ENCODE measurements around the gene TMEM150C. TPM values are rescaled to one million over a fixed set of nuclear protein-coding genes. Genes with fewer than 3 reads are reported as not detected.

TMEM150C gene
- total and polyA plus RNA-seq, 7 donors: 1.2 to 25.7 (median 11.2) TPM

DNA sequence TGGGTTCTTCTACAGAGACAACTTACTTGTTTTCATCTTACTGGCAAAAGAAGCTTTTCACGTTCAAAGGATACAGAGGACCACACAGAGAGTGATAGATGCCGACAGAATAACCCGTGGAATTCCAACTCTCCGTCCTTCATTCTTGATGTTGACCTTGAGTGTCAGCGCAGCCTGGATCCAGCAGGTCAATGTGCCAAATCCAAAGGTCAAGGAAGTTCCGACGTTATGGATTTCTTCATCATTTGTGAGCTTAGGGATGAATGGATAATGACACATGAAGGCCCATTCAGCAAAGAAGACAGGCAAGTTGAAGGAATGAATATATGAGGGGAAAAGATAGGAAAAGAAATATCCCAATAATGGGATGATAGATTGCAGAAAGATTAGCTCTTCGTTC is 71.8 kb downstream of the TMEM150C start:
- Histone ChIP-seq H3K27me3 (no peaks in the 10 kb centered on the region), H3K4me3 (no peak overlapping the region), H3K9me3 (no peaks in the 10 kb centered on the region), H3K4me1 (no peaks in the 10 kb centered on the region), H3K27ac (no peak overlapping the region), H3K36me3 (no peaks in the 10 kb centered on the region)
- TF ChIP-seq CTCF (IDR thresholded peaks at IDR 0.05) (no peak), EP300 (IDR thresholded peaks at IDR 0.05) (no peak), POLR2AphosphoS5 (IDR thresholded peaks at IDR 0.05) (no peak), POLR2A (IDR thresholded peaks at IDR 0.05) (no peak)
- 72 to 76% methylated on average over 8 of the region's 8 CpGs for WGBS, 2 donors
- no peak for DNase-seq
- intact Hi-C loops (cut with DNase I): no loop called here

DNA sequence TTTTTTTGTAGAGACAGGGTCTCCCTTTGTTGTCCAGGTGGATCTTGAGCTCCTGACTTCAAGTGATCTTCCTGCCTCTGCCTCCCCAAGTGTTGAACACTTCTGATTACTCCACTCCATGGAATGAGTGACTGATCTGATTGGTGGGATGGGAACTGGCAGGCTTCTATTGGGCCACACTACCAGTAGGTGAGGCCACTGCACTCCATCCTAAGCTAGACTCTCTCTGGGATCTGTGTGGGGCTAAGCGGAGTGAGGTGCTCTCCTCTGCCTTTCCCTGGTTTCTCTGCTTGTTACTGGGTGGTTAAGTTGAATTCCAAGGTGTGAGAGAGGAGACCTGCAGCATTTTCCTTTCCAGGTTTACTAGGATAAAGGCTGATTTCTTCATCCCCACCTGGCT is 72.7 kb downstream of the TMEM150C start:
- H3K4me1 ChIP-seq: no peaks in the 10 kb centered on the region
- no peak for DNase-seq
- no peaks in the 10 kb centered on the region for H3K36me3 ChIP-seq
- H3K27me3 ChIP-seq: no peaks in the 10 kb centered on the region
- WGBS, 2 donors: 91 to 97% methylated on average over 1 of the region's 1 CpG
- no peak overlapping the region for H3K27ac ChIP-seq
- intact Hi-C loops (cut with DNase I): no loop called here
- H3K9me3 ChIP-seq: no peaks in the 10 kb centered on the region
- TF ChIP-seq POLR2A (IDR thresholded peaks at IDR 0.05) (no peak), POLR2AphosphoS5 (IDR thresholded peaks at IDR 0.05) (no peak), EP300 (IDR thresholded peaks at IDR 0.05) (no peak), CTCF (IDR thresholded peaks at IDR 0.05) (no peak)
- no peak overlapping the region for H3K4me3 ChIP-seq

GRCh38 chr4:82484996-82485783 is 76.6 kb downstream of the TMEM150C start:
- no peak overlapping the region for H3K4me3 ChIP-seq
- H3K36me3 ChIP-seq: no peaks in the 10 kb centered on the region
- intact Hi-C loops (cut with DNase I): no loop called here
- TF ChIP-seq POLR2A (IDR thresholded peaks at IDR 0.05) (no peak), CTCF (IDR thresholded peaks at IDR 0.05) (no peak), EP300 (IDR thresholded peaks at IDR 0.05) (no peak), POLR2AphosphoS5 (IDR thresholded peaks at IDR 0.05) (no peak)
- no peaks in the 10 kb centered on the region for H3K27me3 ChIP-seq
- DNase-seq: no peak
- no peaks in the 10 kb centered on the region for H3K9me3 ChIP-seq
- H3K27ac ChIP-seq: no peak overlapping the region
- no peaks in the 10 kb centered on the region for H3K4me1 ChIP-seq
- 74 to 86% methylated on average over 14 of the region's 14 CpGs for WGBS, 2 donors

DNA sequence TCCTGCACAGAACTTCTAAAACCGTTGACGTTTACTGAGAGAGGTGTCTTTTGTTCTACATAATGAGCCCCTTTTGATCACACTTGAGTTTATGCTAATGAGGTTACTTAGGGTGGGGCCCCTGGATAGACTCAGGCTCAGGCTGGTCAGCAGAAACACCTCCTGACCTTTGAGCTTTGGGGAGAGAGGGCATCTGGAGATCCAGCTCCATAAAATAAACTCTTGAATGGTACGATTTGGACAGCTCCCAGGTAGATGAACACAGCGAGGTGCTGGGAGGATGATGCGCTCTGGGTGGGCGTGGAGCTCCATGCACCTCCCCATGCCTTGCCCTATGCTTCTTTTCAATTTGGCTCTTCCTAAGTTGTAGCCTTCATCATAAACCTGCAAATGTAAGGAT is 79.4 kb downstream of the TMEM150C start:
- H3K27me3 ChIP-seq: no peaks in the 10 kb centered on the region
- intact Hi-C loops (cut with DNase I): no loop called here
- H3K4me3 ChIP-seq: no peak overlapping the region
- no peaks in the 10 kb centered on the region for H3K9me3 ChIP-seq
- no peak overlapping the region for H3K27ac ChIP-seq
- DNase-seq: no peak
- WGBS, 2 donors: 42 to 76% methylated on average over 6 of the region's 6 CpGs
- no peaks in the 10 kb centered on the region for H3K4me1 ChIP-seq
- TF ChIP-seq POLR2A (IDR thresholded peaks at IDR 0.05) (no peak), POLR2AphosphoS5 (IDR thresholded peaks at IDR 0.05) (no peak), EP300 (IDR thresholded peaks at IDR 0.05) (no peak), CTCF (IDR thresholded peaks at IDR 0.05) (no peak)
- no peaks in the 10 kb centered on the region for H3K36me3 ChIP-seq

DNA sequence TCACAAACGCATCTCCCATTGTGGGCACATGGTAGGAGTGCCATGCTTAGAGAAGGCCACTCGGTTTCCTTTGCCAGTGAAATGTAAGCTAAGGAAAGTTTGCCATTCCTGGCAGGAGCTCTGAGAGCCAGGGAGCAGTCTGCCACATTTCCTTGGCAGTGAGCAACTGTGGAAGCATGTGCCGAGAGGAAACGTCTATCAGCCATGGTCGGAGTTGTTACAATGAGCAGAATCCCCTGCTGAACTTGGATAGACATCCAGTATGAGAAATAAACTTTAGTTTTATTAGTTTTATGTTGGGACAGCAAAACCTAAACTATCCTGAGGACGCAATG is 80.3 kb downstream of the TMEM150C start:
- Histone ChIP-seq H3K36me3 (no peaks in the 10 kb centered on the region), H3K27me3 (no peaks in the 10 kb centered on the region), H3K27ac (no peak overlapping the region), H3K4me3 (no peak overlapping the region), H3K9me3 (no peaks in the 10 kb centered on the region), H3K4me1 (no peaks in the 10 kb centered on the region)
- 78 to 88% methylated on average over 6 of the region's 6 CpGs for WGBS, 2 donors
- no peak for DNase-seq
- intact Hi-C loops (cut with DNase I): no loop called here
- no peak for TF ChIP-seq CTCF (IDR thresholded peaks at IDR 0.05)
- no peak for TF ChIP-seq EP300 (IDR thresholded peaks at IDR 0.05)
- TF ChIP-seq POLR2A (IDR thresholded peaks at IDR 0.05): no peak
